AG04450 (cell line): ENCODE results near the gene NDOR1. TPM values are rescaled to one million over a fixed set of nuclear protein-coding genes. Genes with fewer than 3 reads are reported as not detected.

Experiments
- CTCF ChIA-PET: fragments of 300-600, 350-600 bp; formaldehyde crosslinking; extraction: SDS; loops from one replicate; lab custom pipeline; 2022; ENCODE audit warnings: antibody characterized with exemption, inconsistent platforms; lab: Charles Lee
- POLR2A ChIA-PET: fragments of 350-600 bp; formaldehyde crosslinking; extraction: SDS; loops from one replicate; lab custom pipeline; 2021; ENCODE audit warnings: antibody characterized with exemption, inconsistent platforms; lab: Yijun Ruan, JAX
- DNase-seq: peaks from one replicate; pipeline ENCODE4 v3.0.0-alpha.2; 2011; ENCODE audit warnings: low read depth, low spot score
- H3K27ac ChIP-seq: one replicate; pipeline ENCODE4 v1.5.1; 2012; ENCODE audit warnings: low read depth, low read length, control low read depth
- H3K27me3 ChIP-seq: one replicate; pipeline ENCODE4 v1.6.0; 2012; ENCODE audit warnings: low read length; ENCODE audit not compliant: control insufficient read depth, insufficient read depth
- H3K4me3 ChIP-seq: 2 replicates; pipeline ENCODE4 v1.5.1; 2011; ENCODE audit warnings: mild to moderate bottlenecking, low read depth, low read length, control low read depth
- H3K9me3 ChIP-seq: 2 replicates; pipeline ENCODE4 v1.5.1; 2012; ENCODE audit warnings: low read length; ENCODE audit not compliant: control insufficient read depth, insufficient read depth
- polyA plus RNA-seq: library from polyadenylated mRNA; depleted of rRNA; stranded (reverse); fragments of >200 nt; gene quantifications from 2 replicates; pipeline ENCODE4 v1.2.3, GENCODE V29; 2011; rRNA removed
- small RNA-seq: library from RNA; depleted of rRNA; stranded (forward); fragments of <200 nt; gene quantifications from one replicate; pipeline ENCODE3, GENCODE V24; 2012; ENCODE audit warnings: low read depth; ENCODE audit not compliant: insufficient read length
- TF ChIP-seq, protein P1 (sequence below): IDR thresholded peaks from 2 replicates; pipeline ENCODE4 v1.5.1; 2011; ENCODE audit warnings: low read depth, low read length, control low read depth, inconsistent platforms

Gene NDOR1
- polyA plus RNA-seq, 1 experiment, result 2.8 TPM

GRCh38 chr9:137265496-137266161 lies 60.1 kb downstream of the NDOR1 start:
- ChIA-PET POLR2A (interaction anchor here (0.8 to 1.3 kb wide), 3 partner anchors 9 to 25 kb away, joined by 3 to 5 read pairs (median 3); partner anchors contain the start of gene TOR4A), CTCF (no interaction called here)
- no peaks in the 10 kb centered on the region for H3K27me3 ChIP-seq
- no peaks in the 10 kb centered on the region; the same call in 1 of the 2 replicates for H3K9me3 ChIP-seq
- H3K4me3 ChIP-seq, result no peak overlapping the region
- no peak overlapping the region for H3K27ac ChIP-seq
- TF ChIP-seq, protein P1, sequence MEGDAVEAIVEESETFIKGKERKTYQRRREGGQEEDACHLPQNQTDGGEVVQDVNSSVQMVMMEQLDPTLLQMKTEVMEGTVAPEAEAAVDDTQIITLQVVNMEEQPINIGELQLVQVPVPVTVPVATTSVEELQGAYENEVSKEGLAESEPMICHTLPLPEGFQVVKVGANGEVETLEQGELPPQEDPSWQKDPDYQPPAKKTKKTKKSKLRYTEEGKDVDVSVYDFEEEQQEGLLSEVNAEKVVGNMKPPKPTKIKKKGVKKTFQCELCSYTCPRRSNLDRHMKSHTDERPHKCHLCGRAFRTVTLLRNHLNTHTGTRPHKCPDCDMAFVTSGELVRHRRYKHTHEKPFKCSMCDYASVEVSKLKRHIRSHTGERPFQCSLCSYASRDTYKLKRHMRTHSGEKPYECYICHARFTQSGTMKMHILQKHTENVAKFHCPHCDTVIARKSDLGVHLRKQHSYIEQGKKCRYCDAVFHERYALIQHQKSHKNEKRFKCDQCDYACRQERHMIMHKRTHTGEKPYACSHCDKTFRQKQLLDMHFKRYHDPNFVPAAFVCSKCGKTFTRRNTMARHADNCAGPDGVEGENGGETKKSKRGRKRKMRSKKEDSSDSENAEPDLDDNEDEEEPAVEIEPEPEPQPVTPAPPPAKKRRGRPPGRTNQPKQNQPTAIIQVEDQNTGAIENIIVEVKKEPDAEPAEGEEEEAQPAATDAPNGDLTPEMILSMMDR, result no peak
- DNase-seq, result no peak

DNA sequence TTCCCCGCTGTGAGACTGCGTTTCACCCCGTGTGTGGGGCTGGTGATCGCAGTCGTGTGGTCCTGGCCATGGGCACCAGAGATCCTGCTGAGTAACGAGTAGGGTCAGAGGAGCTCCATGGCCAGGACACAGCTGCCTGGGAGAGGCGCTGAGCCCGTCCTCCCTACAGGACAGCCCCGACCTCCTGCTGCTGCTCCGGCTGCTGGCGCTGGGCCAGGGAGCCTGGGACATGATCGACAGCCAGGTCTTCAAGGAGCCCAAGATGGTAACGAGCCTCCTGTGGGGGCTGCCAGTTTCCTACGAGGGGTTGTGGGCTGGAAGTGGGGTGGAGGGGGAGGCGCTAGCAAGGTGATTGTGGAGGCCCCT lies 60.6 kb downstream of the NDOR1 start:
- POLR2A ChIA-PET, result interaction anchor here (0.9 to 1.3 kb wide), 3 partner anchors 10 to 26 kb away, joined by 3 to 5 read pairs (median 3); partner anchors contain the start of genes TOR4A and TUBB4B
- TF ChIP-seq, protein P1, result no peak
- Histone ChIP-seq H3K4me3 (no peak overlapping the region), H3K27ac (no peak overlapping the region), H3K27me3 (no peaks in the 10 kb centered on the region), H3K9me3 (no peaks in the 10 kb centered on the region; the same call in 1 of the 2 replicates)
- DNase-seq, result no peak
- CTCF ChIA-PET, result no interaction called here

Small RNAs within 50 kb of the gene (small RNA-seq; reads per million reads assigned to genes)
- gene MIR3621, result not detected

Other genes starting within 250 kb of the NDOR1 start
- gene PTGDS, start 228.2 kb upstream of the NDOR1 start, polyA plus RNA-seq, result 7.8 and 9.6 TPM in 2 replicates
- gene LCNL1, start 222.7 kb upstream of the NDOR1 start, polyA plus RNA-seq, result 1.5 TPM in 2 replicates
- gene PAXX, start 213.3 kb upstream of the NDOR1 start, polyA plus RNA-seq, result 6.0 and 6.7 TPM in 2 replicates
- 0.42 and 0.63 TPM in 2 replicates for gene CLIC3, start 209.1 kb upstream of the NDOR1 start, polyA plus RNA-seq
- gene ABCA2, start 177.5 kb upstream of the NDOR1 start, polyA plus RNA-seq, result 4.7 and 8.8 TPM in 2 replicates
- gene FUT7, start 173.6 kb upstream of the NDOR1 start, polyA plus RNA-seq, result not detected in 2 replicates
- 8.9 and 16.5 TPM in 2 replicates for gene NPDC1, start 159.5 kb upstream of the NDOR1 start, polyA plus RNA-seq
- gene ENTPD2, start 151.6 kb upstream of the NDOR1 start, polyA plus RNA-seq, result not detected in 2 replicates
- 1.5 and 1.8 TPM in 2 replicates for gene SAPCD2, start 135.1 kb upstream of the NDOR1 start, polyA plus RNA-seq
- gene UAP1L1, start 128.2 kb upstream of the NDOR1 start, polyA plus RNA-seq, result 5.1 and 6.3 TPM in 2 replicates
- gene MAN1B1, start 118.7 kb upstream of the NDOR1 start, polyA plus RNA-seq, result 40.8 and 50.2 TPM in 2 replicates
- 30.6 and 52.6 TPM in 2 replicates for gene DPP7, start 91.0 kb upstream of the NDOR1 start, polyA plus RNA-seq
- 0.04 TPM in 1 of 2 replicates, not detected in the other for gene GRIN1, start 66.5 kb upstream of the NDOR1 start, polyA plus RNA-seq
- not detected in 2 replicates for gene LRRC26, start 35.6 kb upstream of the NDOR1 start, polyA plus RNA-seq
- gene TMEM210, start 33.6 kb upstream of the NDOR1 start, polyA plus RNA-seq, result not detected in 2 replicates
- gene ANAPC2, start 17.1 kb upstream of the NDOR1 start, polyA plus RNA-seq, result 12.1 and 14.6 TPM in 2 replicates
- gene SSNA1, start 17.0 kb upstream of the NDOR1 start, polyA plus RNA-seq, result 35.0 and 46.9 TPM in 2 replicates
- 2.8 and 3.8 TPM in 2 replicates for gene TPRN, start 5.0 kb upstream of the NDOR1 start, polyA plus RNA-seq
- 44.2 and 50.2 TPM in 2 replicates for gene TMEM203, start 52 bp upstream of the NDOR1 start, polyA plus RNA-seq
- gene RNF208, start 16.5 kb downstream of the NDOR1 start, polyA plus RNA-seq, result 0.17 and 0.45 TPM in 2 replicates
- 0.27 and 0.56 TPM in 2 replicates for gene CYSRT1, start 19.5 kb downstream of the NDOR1 start, polyA plus RNA-seq
- not detected in 2 replicates for gene RNF224, start 21.8 kb downstream of the NDOR1 start, polyA plus RNA-seq
- not detected in 2 replicates for gene SLC34A3, start 25.2 kb downstream of the NDOR1 start, polyA plus RNA-seq
- 223 and 262 TPM in 2 replicates for gene TUBB4B, start 35.6 kb downstream of the NDOR1 start, polyA plus RNA-seq
- not detected in 2 replicates for gene STPG3, start 45.6 kb downstream of the NDOR1 start, polyA plus RNA-seq
- 27.1 and 38.7 TPM in 2 replicates for gene NELFB, start 49.6 kb downstream of the NDOR1 start, polyA plus RNA-seq
- gene TOR4A, start 72.0 kb downstream of the NDOR1 start, polyA plus RNA-seq, result 14.1 and 18.7 TPM in 2 replicates
- 0.17 and 0.22 TPM in 2 replicates for gene NRARP, start 96.6 kb downstream of the NDOR1 start, polyA plus RNA-seq
- gene EXD3, start 217.5 kb downstream of the NDOR1 start, polyA plus RNA-seq, result 4.0 and 5.4 TPM in 2 replicates
- 0.06 and 0.09 TPM in 2 replicates for gene NOXA1, start 217.7 kb downstream of the NDOR1 start, polyA plus RNA-seq
- not detected in 2 replicates for gene ENTPD8, start 235.7 kb downstream of the NDOR1 start, polyA plus RNA-seq